ENCODE results near the gene CBFA2T2.
"Not testable (repeated sequence)": the region's sequence is repeated elsewhere in the genome, so short reads cannot be mapped to it uniquely, and the experiment has no call there.

The CBFA2T2 gene

DNA sequence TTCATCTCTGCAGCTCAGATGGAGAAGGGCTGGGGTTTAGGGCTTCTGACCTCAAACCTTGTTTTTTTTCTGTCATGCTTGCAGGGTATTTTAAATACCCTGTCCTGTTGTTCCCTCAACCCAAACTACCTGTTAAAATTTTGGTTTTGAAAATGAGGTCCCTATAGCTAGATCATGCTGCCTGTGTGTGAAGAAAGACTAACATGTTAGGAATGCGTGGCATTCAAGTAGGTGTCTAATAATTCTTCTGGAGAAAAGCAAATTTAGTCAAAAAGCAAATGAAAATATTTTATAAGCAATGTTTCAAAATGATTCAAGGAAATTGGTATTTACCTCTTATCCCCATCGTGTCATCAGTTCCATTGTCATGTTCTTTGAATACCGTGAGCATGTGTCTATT lies 95.1 kb downstream of the CBFA2T2 start:
- DNase-seq: no peak

DNA sequence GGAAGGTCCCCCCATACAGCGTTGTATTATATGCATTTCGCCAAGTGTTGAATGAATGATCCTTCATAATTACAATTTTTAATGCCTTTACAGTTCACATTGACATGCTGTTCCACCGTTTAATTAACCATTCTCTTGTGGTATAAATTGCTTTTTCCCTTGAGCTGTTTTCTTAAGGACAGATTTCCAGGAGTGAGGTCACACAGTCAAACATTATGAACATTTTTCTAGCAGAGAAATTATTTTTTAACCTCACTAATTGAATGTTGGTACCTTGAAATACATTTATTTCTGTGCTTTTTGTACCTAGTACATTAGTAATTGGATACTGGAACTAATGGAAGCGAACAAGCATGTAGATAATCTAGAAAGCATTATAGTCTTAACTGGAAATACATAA lies 95.5 kb downstream of the CBFA2T2 start:
- DNase-seq: no peak

DNA sequence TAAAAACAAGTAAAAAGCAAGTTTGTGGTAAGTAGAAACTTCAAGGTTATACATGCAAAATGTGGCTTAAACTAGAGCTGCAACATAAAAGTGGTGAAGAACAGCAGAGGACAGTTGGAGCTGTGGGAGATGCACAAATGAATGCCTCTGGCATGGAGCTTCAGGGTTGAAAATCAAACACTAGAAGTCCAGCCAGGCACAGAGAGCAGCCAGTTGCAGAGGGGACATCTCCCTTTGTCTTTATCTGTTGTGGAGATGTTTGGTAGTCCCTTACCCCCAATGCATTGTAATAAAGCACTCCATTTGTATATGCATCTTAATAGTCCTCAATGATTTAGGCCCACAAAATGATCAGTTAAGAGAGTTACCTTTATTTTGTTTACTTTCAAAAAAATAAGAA lies 99.2 kb downstream of the CBFA2T2 start:
- DNase-seq: peak; percentile 41

GRCh38 chr20:33591901-33592300 lies 102.0 kb downstream of the CBFA2T2 start:
- not testable (repeated sequence) for DNase-seq

DNA sequence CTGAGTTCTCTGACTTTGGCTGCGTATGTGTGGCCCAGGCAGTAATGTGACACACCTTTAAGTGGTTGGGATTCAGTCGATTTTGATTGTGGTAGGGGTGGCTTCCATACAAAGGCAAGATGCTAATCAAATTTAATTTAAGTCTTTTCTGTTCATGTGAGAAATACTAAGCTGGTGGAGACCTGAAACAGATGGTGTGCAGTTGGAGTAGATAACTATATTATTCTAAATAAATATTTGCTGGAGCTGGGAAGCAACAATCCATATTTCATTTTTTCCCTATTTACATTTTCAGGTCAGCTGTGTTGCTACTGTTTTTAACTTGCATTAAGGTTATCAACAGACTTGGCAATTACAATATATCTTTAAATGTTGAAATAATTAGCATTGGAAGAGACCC lies 104.8 kb downstream of the CBFA2T2 start:
- no peak for DNase-seq

GRCh38 chr20:33600414-33600813 lies 110.5 kb downstream of the CBFA2T2 start:
- no peak for DNase-seq

- no peak for DNase-seq
Observed at GRCh38 chr20:33600981-33601380, 111.1 kb downstream of the CBFA2T2 start.

GRCh38 chr20:33601861-33602260 lies 112.0 kb downstream of the CBFA2T2 start:
- no peak for DNase-seq

DNA sequence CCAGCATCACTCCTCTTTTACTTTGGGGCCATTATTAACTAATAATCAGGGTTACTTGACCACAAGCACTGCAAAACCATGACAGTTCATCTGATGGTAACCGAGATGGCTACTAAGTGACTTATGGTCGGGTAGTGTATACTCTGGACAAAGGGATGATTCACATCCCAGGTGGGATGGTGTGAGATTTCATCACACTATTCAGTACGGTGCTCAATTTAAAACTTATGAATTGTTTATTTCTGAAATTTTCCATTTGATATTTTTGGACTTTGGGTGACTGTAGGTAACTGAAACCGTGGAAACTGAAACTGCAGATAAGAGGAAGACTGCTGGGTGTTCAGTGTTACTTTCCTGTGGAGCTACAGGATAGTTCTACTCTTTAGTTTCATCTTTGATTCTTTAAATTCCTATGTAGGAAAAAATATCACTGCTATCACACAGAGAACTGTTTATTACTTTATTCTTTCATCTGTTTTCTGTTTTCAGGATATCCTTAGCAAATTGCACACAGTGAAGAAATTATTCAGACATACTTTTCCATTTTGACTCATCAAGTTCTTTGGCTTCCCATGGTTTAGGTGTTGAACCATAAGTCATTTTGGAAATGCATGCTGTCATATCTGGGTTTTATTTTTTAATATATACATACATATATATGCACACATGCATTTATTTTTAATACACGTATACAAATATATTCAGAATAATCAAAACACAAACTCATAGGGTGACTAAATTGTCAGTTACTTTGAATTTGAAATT lies 113.1 kb downstream of the CBFA2T2 start:
- DNase-seq: no peak

DNA sequence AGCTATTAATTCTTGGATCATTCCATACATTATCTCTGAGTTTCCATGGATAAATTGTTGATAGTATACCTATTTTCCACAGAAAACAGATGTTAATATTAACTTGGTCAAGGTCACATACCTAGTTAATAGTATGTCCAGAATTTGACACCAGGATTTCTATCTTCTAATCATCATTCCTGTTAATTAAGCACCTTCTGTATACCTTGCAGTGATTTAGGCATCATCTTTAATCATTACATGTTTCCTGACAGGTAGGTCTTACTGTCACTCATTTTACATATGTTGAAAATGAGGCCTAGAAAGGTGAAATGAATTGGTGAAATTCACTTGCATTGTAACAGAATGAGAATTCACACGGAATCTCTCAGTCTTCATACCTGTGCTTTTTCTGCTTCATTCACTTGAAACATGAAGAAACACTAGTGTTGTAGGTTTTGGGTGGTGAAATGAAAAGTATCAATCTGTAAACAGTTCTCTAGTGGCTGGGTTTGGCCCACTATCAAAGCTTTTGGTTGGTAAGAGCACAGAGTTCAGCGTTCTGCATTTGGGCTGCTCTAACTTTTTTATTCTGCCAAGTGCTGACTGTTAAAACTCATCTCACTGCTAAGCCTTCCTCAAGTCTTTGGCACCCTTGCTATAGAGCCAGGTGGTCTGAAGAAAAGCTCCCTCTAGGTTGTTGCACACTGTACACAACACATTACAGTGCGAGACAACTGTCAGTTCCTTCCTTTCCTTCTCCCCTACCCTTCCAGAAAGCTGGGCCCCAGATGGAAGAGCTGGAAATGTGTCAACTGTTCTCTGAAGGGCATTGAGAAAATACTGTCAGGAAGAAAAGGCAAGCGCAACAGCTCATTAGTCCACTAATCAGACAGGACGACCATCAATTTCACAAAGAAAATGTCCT lies 114.4 kb downstream of the CBFA2T2 start:
- DNase-seq: no peak

DNA sequence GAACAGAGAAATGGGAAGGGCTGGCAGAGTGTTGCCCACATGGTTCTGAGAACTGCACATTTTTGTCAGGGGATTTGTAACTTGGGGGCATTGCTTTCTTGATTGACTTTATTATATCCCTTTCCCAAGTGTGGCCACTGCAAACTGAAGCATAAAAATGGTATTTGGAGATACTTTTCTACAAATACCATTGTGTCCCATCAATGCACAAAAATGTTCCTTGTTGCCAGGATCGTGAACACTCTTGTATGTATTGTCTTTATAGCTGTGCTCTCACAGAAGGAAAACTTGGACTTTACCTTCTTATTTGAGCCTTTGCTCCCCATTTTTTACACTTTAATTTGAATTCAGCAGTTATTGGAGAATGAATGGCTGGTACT lies 115.1 kb downstream of the CBFA2T2 start:
- DNase-seq: no peak

DNA sequence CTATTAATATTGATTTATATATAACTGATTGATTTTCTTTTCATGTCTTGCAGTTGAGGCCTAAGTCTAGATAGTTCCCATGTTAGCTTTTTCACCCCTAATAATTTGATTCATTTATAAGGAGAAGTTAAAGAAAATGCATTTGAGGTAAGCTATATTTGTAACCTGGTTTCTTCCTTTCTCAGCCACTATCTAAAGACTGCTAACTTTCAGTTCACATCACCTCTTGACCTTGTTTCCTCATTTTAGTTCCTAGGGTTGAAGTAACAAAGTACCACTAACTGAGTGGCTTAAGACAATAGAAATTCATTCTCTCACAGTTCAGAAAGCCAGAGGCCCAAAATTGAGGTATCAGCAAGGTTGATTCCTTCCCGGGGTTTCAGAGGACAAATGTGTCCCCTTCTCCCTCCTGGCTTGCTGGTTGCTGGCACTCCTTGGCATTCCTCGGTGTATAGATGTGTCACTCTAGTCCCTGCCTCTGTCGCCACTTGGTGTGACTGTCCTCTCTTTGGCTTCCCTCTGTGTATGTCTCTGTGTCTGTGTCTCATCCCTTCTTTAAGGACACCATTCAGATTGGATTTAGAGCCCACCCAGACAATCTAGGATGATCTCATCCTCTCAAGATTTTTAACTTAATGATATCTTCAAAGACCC lies 116.3 kb downstream of the CBFA2T2 start:
- no peak for DNase-seq

GRCh38 chr20:33609504-33609903 lies 119.6 kb downstream of the CBFA2T2 start:
- no peak for DNase-seq

DNA sequence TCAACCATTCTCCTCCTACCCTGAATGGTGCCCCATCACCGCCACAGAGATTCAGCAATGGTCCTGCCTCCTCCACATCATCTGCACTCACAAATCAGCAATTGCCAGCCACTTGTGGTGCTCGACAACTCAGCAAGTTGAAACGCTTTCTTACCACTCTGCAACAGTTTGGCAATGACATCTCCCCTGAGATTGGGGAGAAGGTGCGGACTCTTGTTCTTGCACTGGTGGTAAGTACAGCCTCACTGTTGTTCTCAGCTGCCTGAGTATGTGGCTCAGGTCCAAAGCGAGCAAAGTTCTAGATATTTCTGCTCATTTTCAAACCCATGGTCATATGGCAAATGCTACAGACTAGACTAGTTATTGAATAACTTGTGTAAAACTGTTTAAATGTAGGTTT lies 121.2 kb downstream of the CBFA2T2 start:
- no peak for DNase-seq

- no peak for DNase-seq
Observed at GRCh38 chr20:33612001-33612400, 122.1 kb downstream of the CBFA2T2 start.

DNA sequence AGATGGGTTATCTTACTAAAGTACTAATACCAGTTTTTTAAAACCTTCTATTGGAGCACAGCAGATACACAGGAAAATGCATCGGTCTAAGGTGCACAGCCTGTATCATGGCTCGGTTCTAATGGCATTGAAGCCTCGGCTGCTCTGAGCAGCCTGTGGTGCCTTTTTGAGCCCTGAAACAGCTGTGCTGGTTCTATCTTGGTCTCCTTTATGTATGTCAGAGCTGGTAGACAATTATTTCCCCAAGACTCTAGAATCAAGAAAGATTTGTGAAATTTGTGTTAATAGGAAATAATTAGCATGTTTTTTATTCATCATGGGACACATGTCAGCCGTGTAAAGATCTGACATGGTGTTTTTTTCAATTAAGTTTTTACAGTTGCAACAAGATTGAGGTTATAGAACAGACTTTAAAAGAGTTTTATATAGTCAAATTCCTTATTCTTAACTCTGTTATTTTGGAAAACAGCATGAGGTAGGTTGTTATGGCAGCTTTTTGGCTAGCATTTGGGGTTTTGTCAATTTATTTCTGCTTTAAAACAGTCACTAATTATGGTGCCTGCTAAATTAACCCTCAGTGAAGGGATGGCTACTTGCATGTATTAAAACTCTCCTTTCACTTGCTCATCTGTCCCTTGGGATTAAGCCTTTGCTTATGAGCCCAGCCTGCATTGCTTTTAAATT lies 132.0 kb downstream of the CBFA2T2 start:
- no peak for DNase-seq

DNA sequence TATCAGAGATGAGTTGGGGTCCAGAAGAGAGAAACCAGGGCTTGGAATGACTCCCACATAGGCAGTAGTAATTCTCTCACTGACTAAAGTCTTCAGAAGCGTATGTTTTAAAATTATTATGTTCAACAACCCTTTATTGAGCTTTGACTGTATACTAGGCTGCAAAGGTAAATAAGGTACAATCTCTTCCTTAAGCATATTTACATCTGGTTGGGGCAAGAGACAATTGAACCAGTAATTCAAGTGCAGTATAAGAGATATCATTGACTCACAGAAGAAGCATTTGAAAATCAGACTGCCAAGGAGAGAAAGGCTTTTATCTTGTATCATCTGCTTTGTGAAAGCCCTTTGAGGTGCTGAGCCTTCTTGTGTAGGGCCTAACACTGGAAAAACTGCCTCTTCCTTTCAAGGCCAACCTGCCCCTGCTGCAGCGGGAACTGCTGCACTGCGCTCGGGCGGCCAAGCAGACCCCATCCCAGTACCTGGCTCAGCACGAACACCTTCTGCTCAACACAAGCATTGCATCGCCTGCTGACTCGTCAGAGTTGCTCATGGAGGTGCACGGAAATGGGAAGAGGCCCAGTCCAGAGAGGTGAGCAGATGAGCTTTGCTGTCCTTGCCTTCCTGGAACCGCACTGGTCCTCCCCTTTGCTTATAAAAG lies 132.9 kb downstream of the CBFA2T2 start:
- no peak for DNase-seq

- no peak for DNase-seq
Observed at GRCh38 chr20:33624399-33624798, 134.5 kb downstream of the CBFA2T2 start.

- DNase-seq: no peak
Observed at GRCh38 chr20:33626190-33626589, 136.3 kb downstream of the CBFA2T2 start.

DNA sequence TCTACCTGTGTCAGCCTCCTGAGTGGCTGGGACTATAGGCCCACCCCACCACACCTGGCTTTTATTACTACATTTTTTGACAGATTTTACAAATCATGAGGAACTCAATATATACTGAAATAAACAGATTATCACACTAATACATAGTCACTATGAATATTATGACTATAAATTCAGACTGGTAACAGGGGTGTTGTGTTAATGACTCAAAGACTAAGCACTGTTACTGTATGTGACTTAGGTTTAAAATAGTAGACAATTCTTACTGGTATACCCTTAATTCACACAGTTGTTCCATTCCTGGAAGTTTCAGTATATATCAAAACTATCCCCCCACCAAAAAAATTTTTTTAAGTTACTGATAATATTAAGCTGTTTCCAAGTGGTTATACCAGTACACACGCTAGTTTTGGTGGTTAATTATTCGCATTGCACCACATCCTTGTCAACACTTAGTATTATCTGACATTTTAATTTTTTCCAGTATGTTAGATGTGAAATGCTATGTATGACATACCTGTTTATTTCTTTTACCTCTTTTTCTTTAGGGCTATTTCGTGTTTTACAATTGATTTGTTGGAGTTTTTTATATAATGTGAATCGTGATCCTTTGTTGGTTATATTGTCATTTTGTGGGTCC lies 137.8 kb downstream of the CBFA2T2 start:
- no peak for DNase-seq

GRCh38 chr20:33629533-33629932 lies 139.6 kb downstream of the CBFA2T2 start:
- DNase-seq: no peak

- DNase-seq: no peak
Observed at GRCh38 chr20:33629979-33630378, 140.1 kb downstream of the CBFA2T2 start.
